SK-N-SH treated with all-trans-retinoic acid at 6 μM for 48 hours (cell line): ENCODE data around the gene LRBA.

ENCODE experiments used
- ATAC-seq: fragments of 200-7000 bp; cut with Tn5 transposase; 3 replicates; pipeline ENCODE4 v1.9.1; 2020; ENCODE audit warnings: mild to moderate bottlenecking, moderate library complexity
- ARNTL ChIP-seq: fragments of 450-650 bp; formaldehyde crosslinking; IDR thresholded peaks from 2 replicates; pipeline ENCODE4 v1.5.0; 2020; ENCODE audit warnings: low read depth, mild to moderate bottlenecking, moderate library complexity, borderline replicate concordance
- CREB5 ChIP-seq: fragments of 250-450 bp; sonication (Bioruptor Pico); IDR thresholded peaks from 2 replicates; pipeline ENCODE4 v1.5.1; 2020; ENCODE audit warnings: low read depth, mild to moderate bottlenecking, moderate library complexity
- ESRRG ChIP-seq: fragments of 250-450 bp; sonication (Bioruptor Pico); IDR thresholded peaks from 2 replicates; pipeline ENCODE4 v1.6.1; 2021; ENCODE audit warnings: mild to moderate bottlenecking
- GLIS3 ChIP-seq: fragments of 250-450 bp; sonication (Bioruptor Pico); IDR thresholded peaks from 2 replicates; pipeline ENCODE4 v1.5.0; 2020; ENCODE audit warnings: mild to moderate bottlenecking, moderate library complexity
- ISL1 ChIP-seq: fragments of 250-450 bp; sonication (Bioruptor Pico); IDR thresholded peaks from 2 replicates; pipeline ENCODE4 v2.1.2; 2022; ENCODE audit warnings: mild to moderate bottlenecking, moderate library complexity
- OSR1 ChIP-seq: fragments of 250-450 bp; sonication (Bioruptor Pico); IDR thresholded peaks from 2 replicates; pipeline ENCODE4 v1.8.0; 2022; ENCODE audit warnings: moderate library complexity, mild to moderate bottlenecking, inconsistent platforms
- PPARA ChIP-seq: fragments of 250-450 bp; sonication (Bioruptor Pico); IDR thresholded peaks from 2 replicates; pipeline ENCODE4 v1.5.0; 2020; ENCODE audit warnings: mild to moderate bottlenecking, borderline replicate concordance
- RARB ChIP-seq: fragments of 250-450 bp; sonication (Bioruptor Pico); IDR thresholded peaks from 2 replicates; pipeline ENCODE4 v1.8.0; 2021; ENCODE audit warnings: mild to moderate bottlenecking, moderate library complexity
- TCF4 ChIP-seq: fragments of 250-450 bp; sonication (Bioruptor Pico); IDR thresholded peaks from 2 replicates; pipeline ENCODE4 v1.8.0; 2021; ENCODE audit warnings: mild to moderate bottlenecking, moderate library complexity, borderline replicate concordance
- TOX ChIP-seq: fragments of 250-450 bp; sonication (Bioruptor Pico); IDR thresholded peaks from 2 replicates; pipeline ENCODE4 v1.8.0; 2021; ENCODE audit warnings: mild to moderate bottlenecking, moderate library complexity, borderline replicate concordance
- TSHZ2 ChIP-seq: fragments of 250-450 bp; sonication (Bioruptor Pico); IDR thresholded peaks from 2 replicates; pipeline ENCODE4 v1.5.0; 2020; ENCODE audit warnings: mild to moderate bottlenecking, moderate library complexity
- ZC3H10 ChIP-seq: fragments of 250-450 bp; sonication (Bioruptor Pico); IDR thresholded peaks from 2 replicates; pipeline ENCODE4 v1.5.1; 2021; ENCODE audit warnings: mild to moderate bottlenecking, moderate library complexity
- ZFP3 ChIP-seq: fragments of 250-450 bp; sonication (Bioruptor Pico); IDR thresholded peaks from 2 replicates; pipeline ENCODE4 v1.5.0; 2020; ENCODE audit warnings: mild to moderate bottlenecking, moderate library complexity
- ZFP30 ChIP-seq: fragments of 450-650 bp; formaldehyde crosslinking; IDR thresholded peaks from 2 replicates; pipeline ENCODE4 v1.5.0; 2022; ENCODE audit warnings: mild to moderate bottlenecking, moderate library complexity
- ZNF70 ChIP-seq: fragments of 450-650 bp; formaldehyde crosslinking; IDR thresholded peaks from 2 replicates; pipeline ENCODE4 v1.5.0; 2020; ENCODE audit warnings: mild to moderate bottlenecking, moderate library complexity
- TF ChIP-seq, protein P1 (sequence below): fragments of 250-450 bp; sonication (Bioruptor Pico); IDR thresholded peaks from 2 replicates; pipeline ENCODE4 v1.5.1; 2021; ENCODE audit warnings: mild to moderate bottlenecking, moderate library complexity
- TF ChIP-seq, protein P2 (sequence below): fragments of 250-450 bp; sonication (Bioruptor Pico); IDR thresholded peaks from 2 replicates; pipeline ENCODE4 v1.8.0; 2021; ENCODE audit warnings: low read depth, mild to moderate bottlenecking, moderate library complexity, borderline replicate concordance
- TF ChIP-seq, protein P3 (sequence below): fragments of 250-450 bp; sonication (Bioruptor Pico); IDR thresholded peaks from 2 replicates; pipeline ENCODE4 v1.8.0; 2020; ENCODE audit warnings: mild to moderate bottlenecking, moderate library complexity, borderline replicate concordance

The LRBA gene

GRCh38 chr4:150358691-150359090, 656.4 kb downstream of the LRBA start:
- peak; percentile 63 for TF ChIP-seq TCF4
- TF ChIP-seq, protein P1, sequence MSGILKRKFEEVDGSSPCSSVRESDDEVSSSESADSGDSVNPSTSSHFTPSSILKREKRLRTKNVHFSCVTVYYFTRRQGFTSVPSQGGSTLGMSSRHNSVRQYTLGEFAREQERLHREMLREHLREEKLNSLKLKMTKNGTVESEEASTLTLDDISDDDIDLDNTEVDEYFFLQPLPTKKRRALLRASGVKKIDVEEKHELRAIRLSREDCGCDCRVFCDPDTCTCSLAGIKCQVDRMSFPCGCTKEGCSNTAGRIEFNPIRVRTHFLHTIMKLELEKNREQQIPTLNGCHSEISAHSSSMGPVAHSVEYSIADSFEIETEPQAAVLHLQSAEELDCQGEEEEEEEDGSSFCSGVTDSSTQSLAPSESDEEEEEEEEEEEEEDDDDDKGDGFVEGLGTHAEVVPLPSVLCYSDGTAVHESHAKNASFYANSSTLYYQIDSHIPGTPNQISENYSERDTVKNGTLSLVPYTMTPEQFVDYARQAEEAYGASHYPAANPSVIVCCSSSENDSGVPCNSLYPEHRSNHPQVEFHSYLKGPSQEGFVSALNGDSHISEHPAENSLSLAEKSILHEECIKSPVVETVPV (CRISPR knock-in tag): no peak
- ATAC-seq: peak; percentile 44; the same call in 1 of the 3 replicates

DNA sequence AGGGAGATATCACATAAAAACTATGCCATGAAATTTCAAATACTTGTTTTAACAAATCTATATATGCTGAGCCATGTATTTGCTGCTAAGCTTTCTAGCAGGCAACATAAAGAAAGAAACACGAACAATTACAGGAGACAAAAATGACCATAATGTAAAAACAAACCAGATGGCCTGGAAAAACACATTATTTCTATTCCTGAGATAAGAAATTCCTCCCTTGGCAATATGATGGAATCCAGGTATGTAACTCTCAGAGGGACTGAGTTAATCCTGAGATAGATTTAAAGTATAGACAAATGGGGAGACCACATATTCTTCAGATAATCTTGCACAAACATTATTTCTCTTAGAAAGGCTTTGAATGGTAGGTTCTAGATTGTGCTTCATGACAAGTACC, 657.3 kb downstream of the LRBA start:
- ATAC-seq: no peak
- TF ChIP-seq TCF4 (peak; percentile 65), ZNF70 (CRISPR knock-in tag) (0 out of 2 replicates have a peak, but pooled peaks have one; percentile 21), TSHZ2 (CRISPR knock-in tag) (no peak; the same call in 1 of the 2 replicates), ISL1 (CRISPR knock-in tag) (peak; percentile 68), ESRRG (CRISPR knock-in tag) (no peak)
- TF ChIP-seq, protein P1 (CRISPR knock-in tag): no peak

DNA sequence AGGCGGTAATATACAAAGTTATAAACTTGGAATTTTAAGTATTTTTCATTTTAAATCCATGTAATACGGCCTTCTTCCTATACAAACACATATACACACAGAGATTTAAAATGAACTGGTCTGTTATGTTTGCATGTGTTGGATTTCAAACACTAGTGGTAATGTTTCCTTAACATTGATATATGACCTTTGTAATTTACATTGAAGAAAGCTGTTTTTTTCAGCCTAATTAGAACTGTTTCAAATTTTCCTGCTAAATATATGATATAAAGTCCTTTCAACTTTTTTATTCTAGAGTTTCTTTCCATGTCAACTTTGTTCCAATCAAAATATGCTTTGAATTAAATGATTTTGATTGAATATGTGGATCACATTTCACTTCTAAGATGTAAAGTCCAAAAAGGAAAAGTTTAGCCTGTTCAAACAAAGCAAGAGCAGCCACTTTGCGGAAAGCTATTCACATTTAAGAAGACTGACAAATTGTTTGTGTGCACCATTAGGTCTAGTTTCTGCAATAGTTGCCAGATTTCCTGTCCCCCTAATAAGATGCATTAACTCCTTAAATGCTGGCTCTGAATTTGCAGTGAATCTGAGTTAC, 659.1 kb downstream of the LRBA start:
- ATAC-seq: no peak
- TF ChIP-seq, protein P2, sequence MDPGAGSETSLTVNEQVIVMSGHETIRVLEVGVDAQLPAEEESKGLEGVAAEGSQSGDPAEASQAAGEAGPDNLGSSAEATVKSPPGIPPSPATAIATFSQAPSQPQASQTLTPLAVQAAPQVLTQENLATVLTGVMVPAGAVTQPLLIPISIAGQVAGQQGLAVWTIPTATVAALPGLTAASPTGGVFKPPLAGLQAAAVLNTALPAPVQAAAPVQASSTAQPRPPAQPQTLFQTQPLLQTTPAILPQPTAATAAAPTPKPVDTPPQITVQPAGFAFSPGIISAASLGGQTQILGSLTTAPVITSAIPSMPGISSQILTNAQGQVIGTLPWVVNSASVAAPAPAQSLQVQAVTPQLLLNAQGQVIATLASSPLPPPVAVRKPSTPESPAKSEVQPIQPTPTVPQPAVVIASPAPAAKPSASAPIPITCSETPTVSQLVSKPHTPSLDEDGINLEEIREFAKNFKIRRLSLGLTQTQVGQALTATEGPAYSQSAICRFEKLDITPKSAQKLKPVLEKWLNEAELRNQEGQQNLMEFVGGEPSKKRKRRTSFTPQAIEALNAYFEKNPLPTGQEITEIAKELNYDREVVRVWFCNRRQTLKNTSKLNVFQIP: no peak
- TF ChIP-seq ZC3H10 (no peak), RARB (CRISPR knock-in tag) (no peak), CREB5 (CRISPR knock-in tag) (no peak), ZFP30 (no peak), GLIS3 (CRISPR knock-in tag) (no peak), ZFP3 (no peak), TSHZ2 (CRISPR knock-in tag) (no peak), OSR1 (CRISPR knock-in tag) (no peak), TOX (CRISPR knock-in tag) (no peak), TCF4 (no peak), ARNTL (CRISPR knock-in tag) (no peak), PPARA (CRISPR knock-in tag) (no peak)
- TF ChIP-seq, protein P3, sequence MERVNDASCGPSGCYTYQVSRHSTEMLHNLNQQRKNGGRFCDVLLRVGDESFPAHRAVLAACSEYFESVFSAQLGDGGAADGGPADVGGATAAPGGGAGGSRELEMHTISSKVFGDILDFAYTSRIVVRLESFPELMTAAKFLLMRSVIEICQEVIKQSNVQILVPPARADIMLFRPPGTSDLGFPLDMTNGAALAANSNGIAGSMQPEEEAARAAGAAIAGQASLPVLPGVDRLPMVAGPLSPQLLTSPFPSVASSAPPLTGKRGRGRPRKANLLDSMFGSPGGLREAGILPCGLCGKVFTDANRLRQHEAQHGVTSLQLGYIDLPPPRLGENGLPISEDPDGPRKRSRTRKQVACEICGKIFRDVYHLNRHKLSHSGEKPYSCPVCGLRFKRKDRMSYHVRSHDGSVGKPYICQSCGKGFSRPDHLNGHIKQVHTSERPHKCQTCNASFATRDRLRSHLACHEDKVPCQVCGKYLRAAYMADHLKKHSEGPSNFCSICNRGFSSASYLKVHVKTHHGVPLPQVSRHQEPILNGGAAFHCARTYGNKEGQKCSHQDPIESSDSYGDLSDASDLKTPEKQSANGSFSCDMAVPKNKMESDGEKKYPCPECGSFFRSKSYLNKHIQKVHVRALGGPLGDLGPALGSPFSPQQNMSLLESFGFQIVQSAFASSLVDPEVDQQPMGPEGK: no peak
- TF ChIP-seq, protein P1 (CRISPR knock-in tag): no peak
